HCT116 (cell line): ENCODE measurements around the gene ARHGAP42. TPM values are rescaled to one million over a fixed set of nuclear protein-coding genes. Genes with fewer than 3 reads are reported as not detected.

ENCODE experiments used
- ATAC-seq: fragments of 200-7000 bp; cut with Tn5 transposase; 2 replicates; pipeline ENCODE4 v1.9.1; 2020; ENCODE audit warnings: mild to moderate bottlenecking, moderate library complexity
- BruUV-seq: library from RNA; stranded (reverse); fragments of 400-500 nt; replicated peaks from 2 replicates; lab custom pipeline; 2021; lab: Mats Ljungman, UMichigan
- CTCF ChIA-PET: fragments of 300-600 bp; sonication (Branson Sonifier 250); formaldehyde crosslinking; loops from one replicate; lab custom pipeline; 2021; ENCODE audit warnings: antibody characterized with exemption; lab: Charles Lee
- POLR2A ChIA-PET: fragments of 300-600, 350-600 bp; sonication (Branson Sonifier 250); formaldehyde crosslinking; loops from one replicate; lab custom pipeline; 2021; ENCODE audit warnings: antibody characterized with exemption; lab: Charles Lee
- RAD21 ChIA-PET, 2 experiments: fragments of 300-600 bp; sonication (Branson Sonifier 250); formaldehyde crosslinking; loops; one replicate each; lab custom pipeline; 2023; ENCODE audit warnings: low total read pairs in 2 of 2; ENCODE audit not compliant: uncharacterized antibody in 2 of 2, unreplicated experiment in 2 of 2, low non-redundant PET in 1 of 2; lab: Charles Lee
- DNase-seq: peaks from one replicate; pipeline ENCODE4 v3.0.0-alpha.2; 2010; ENCODE audit warnings: low read depth, low spot score
- H2AFZ ChIP-seq: fragments of 200-600 bp; shearing (Covaris generic), sonication (generic); 2 replicates; pipeline ENCODE4 v1.6.1; 2017; ENCODE audit warnings: low read depth, mixed run types, mixed read lengths, antibody characterized with exemption, low read length; ENCODE audit not compliant: poor library complexity, severe bottlenecking
- H3K27ac ChIP-seq: 2 replicates; pipeline ENCODE4 v1.5.1; 2012; ENCODE audit warnings: low read depth, low read length
- H3K27me3 ChIP-seq: fragments of 200-600 bp; sonication (generic); 2 replicates; pipeline ENCODE4 v1.6.1; 2016; ENCODE audit warnings: mixed run types, low read length, mixed read lengths; ENCODE audit not compliant: insufficient read depth
- H3K36me3 ChIP-seq, 2 experiments: fragments of 200-500 bp in 1 of 2; fragments of 200-600 bp in 1 of 2; sonication (Bioruptor generic) in 1 of 2; sonication (generic) in 1 of 2; 2 replicates each; pipeline versions ENCODE4 v1.5.1 to v1.6.1; 2014 to 2016; ENCODE audit warnings: low read length in 2 of 2, inconsistent platforms in 1 of 2, mixed read lengths in 1 of 2, mixed run types in 1 of 2; ENCODE audit not compliant: insufficient read depth in 2 of 2, control insufficient read depth in 1 of 2
- H3K4me1 ChIP-seq, 2 experiments: fragments of 200-600 bp in 1 of 2; sonication (generic) in 1 of 2; 2 replicates each; pipeline versions ENCODE4 v1.5.1 to v1.6.1; 2012 to 2017; ENCODE audit warnings: low read length in 2 of 2, inconsistent platforms in 1 of 2, mild to moderate bottlenecking in 1 of 2, mixed read lengths in 1 of 2, mixed run types in 1 of 2, moderate library complexity in 1 of 2; ENCODE audit not compliant: insufficient read depth in 2 of 2, control insufficient read depth in 1 of 2
- H3K4me2 ChIP-seq: fragments of 200-600 bp; sonication (generic); 2 replicates; pipeline ENCODE4 v1.6.1; 2017; ENCODE audit warnings: mixed run types, low read length, mixed read lengths
- H3K4me3 ChIP-seq, 2 experiments: fragments of 200-600 bp in 1 of 2; sonication (generic) in 1 of 2; replicated peaks in 1 of 2; 2 replicates each; pipeline ENCODE4 v1.5.1; 2011 to 2016; ENCODE audit warnings: low read length in 2 of 2, control low read depth in 1 of 2, low read depth in 1 of 2, mild to moderate bottlenecking in 1 of 2, mixed read lengths in 1 of 2, mixed run types in 1 of 2
- H3K79me2 ChIP-seq: fragments of 200-600 bp; sonication (generic); 2 replicates; pipeline ENCODE4 v1.6.1; 2017; ENCODE audit warnings: mild to moderate bottlenecking, mixed run types, low read length, moderate library complexity, mixed read lengths; ENCODE audit not compliant: insufficient read depth
- H3K9ac ChIP-seq: fragments of 200-600 bp; sonication (generic); 2 replicates; pipeline ENCODE4 v1.6.1; 2016; ENCODE audit warnings: low read length, mixed read lengths
- H3K9me2 ChIP-seq: fragments of 200-600 bp; sonication (generic), shearing (Covaris generic); 2 replicates; pipeline ENCODE4 v1.6.1; 2017; ENCODE audit warnings: mixed run types, mild to moderate bottlenecking, moderate library complexity; ENCODE audit not compliant: insufficient read depth
- H3K9me3 ChIP-seq, 2 experiments: fragments of 200-500 bp in 1 of 2; fragments of 200-600 bp in 1 of 2; sonication (Bioruptor generic) in 1 of 2; sonication (generic) in 1 of 2; 2 replicates each; pipeline ENCODE4 v1.6.1; 2014 to 2017; ENCODE audit warnings: low read length in 2 of 2, mixed read lengths in 2 of 2, inconsistent platforms in 1 of 2, low read depth in 1 of 2, mild to moderate bottlenecking in 1 of 2, mixed run types in 1 of 2, moderate library complexity in 1 of 2; ENCODE audit not compliant: control insufficient read depth in 1 of 2, insufficient read depth in 1 of 2
- H4K20me1 ChIP-seq: fragments of 200-600 bp; sonication (generic), shearing (Covaris generic); 2 replicates; pipeline ENCODE4 v1.6.1; 2017; ENCODE audit warnings: mixed run types, mild to moderate bottlenecking, moderate library complexity; ENCODE audit not compliant: insufficient read depth
- CBX3 ChIP-seq: IDR thresholded peaks from 2 replicates; pipeline ENCODE4 v1.6.1; 2012; ENCODE audit warnings: low read depth
- CEBPB ChIP-seq: IDR thresholded peaks from 2 replicates; pipeline ENCODE4 v1.6.1; 2012; ENCODE audit warnings: low read depth
- EGR1 ChIP-seq: IDR thresholded peaks from 2 replicates; pipeline ENCODE4 v1.6.1; 2012; ENCODE audit warnings: low read depth
- EZH2 ChIP-seq: fragments of 200-600 bp; sonication (generic); IDR thresholded peaks from 2 replicates; pipeline ENCODE4 v1.6.1; 2017; ENCODE audit warnings: antibody characterized with exemption, mixed run types
- EZH2phosphoT487 ChIP-seq: fragments of 200-600 bp; IDR thresholded peaks from 2 replicates; pipeline ENCODE4 v1.6.1; 2018; ENCODE audit warnings: antibody characterized with exemption, borderline replicate concordance
- FOSL1 ChIP-seq: IDR thresholded peaks from 2 replicates; pipeline ENCODE4 v1.6.1; 2012; ENCODE audit warnings: low read depth
- JUND ChIP-seq: IDR thresholded peaks from 2 replicates; pipeline ENCODE4 v1.6.1; 2012
- POLR2A ChIP-seq: IDR thresholded peaks from 2 replicates; pipeline ENCODE4 v1.7.0; 2011; ENCODE audit warnings: borderline replicate concordance; ENCODE audit not compliant: insufficient read depth, insufficient read length; ENCODE audit errors: extremely low read depth
- POLR2AphosphoS5 ChIP-seq: IDR thresholded peaks from 2 replicates; pipeline ENCODE4 v1.6.1; 2011; ENCODE audit warnings: mild to moderate bottlenecking, low read depth, low read length, moderate library complexity
- RAD21 ChIP-seq: IDR thresholded peaks from 2 replicates; pipeline ENCODE4 v1.6.1; 2012; ENCODE audit warnings: low read depth, mild to moderate bottlenecking
- SIN3A ChIP-seq: IDR thresholded peaks from 2 replicates; pipeline ENCODE4 v1.6.1; 2012; ENCODE audit warnings: low read depth
- SRF ChIP-seq: IDR thresholded peaks from 2 replicates; pipeline ENCODE4 v1.6.1; 2012; ENCODE audit warnings: low read depth
- TCF7L2 ChIP-seq: IDR thresholded peaks from 2 replicates; pipeline ENCODE4 v1.7.0; 2011; ENCODE audit warnings: borderline replicate concordance, inconsistent platforms; ENCODE audit not compliant: insufficient read depth, insufficient read length; ENCODE audit errors: extremely low read depth
- YY1 ChIP-seq: IDR thresholded peaks from 2 replicates; pipeline ENCODE4 v1.6.1; 2011; ENCODE audit warnings: low read length, low read depth, moderate library complexity, mild to moderate bottlenecking; ENCODE audit not compliant: insufficient replicate concordance; ENCODE audit errors: extremely low read depth
- ZBTB33 ChIP-seq: IDR thresholded peaks from 2 replicates; pipeline ENCODE4 v1.6.1; 2011; ENCODE audit warnings: mild to moderate bottlenecking, low read length, moderate library complexity; ENCODE audit not compliant: insufficient replicate concordance; ENCODE audit errors: extremely low read depth
- ZFX ChIP-seq: fragments of 450-650 bp; IDR thresholded peaks from 2 replicates; pipeline ENCODE4 v1.6.1; 2017
- intact Hi-C: fragments of 100-400 bp; cut with micrococcal nuclease; formaldehyde crosslinking; loops from 2 replicates; pipeline ENCODE4 v1.10.0; 2022
- total RNA-seq: library from RNA; stranded (reverse); gene quantifications from one replicate; pipeline ENCODE4 v1.2.1, GENCODE V29; 2021; ENCODE audit not compliant: unreplicated experiment
- TF ChIP-seq, protein P1 (sequence below): IDR thresholded peaks from 2 replicates; pipeline ENCODE4 v1.6.1; 2012
- TF ChIP-seq, protein P2 (sequence below): IDR thresholded peaks from 2 replicates; pipeline ENCODE4 v1.6.1; 2012; ENCODE audit warnings: low read depth
- TF ChIP-seq, protein P3 (sequence below): IDR thresholded peaks from 2 replicates; pipeline ENCODE4 v1.6.1; 2012

The ARHGAP42 gene
- total RNA-seq, 1 experiment from 2014 or later: 12.3 TPM

- CTCF ChIA-PET: interaction anchor here (0.8 to 1.4 kb wide), 3 partner anchors 11 to 134 kb away, joined by 3 read pairs; no protein-coding TSS in a partner anchor
- DNase-seq: peak; percentile 12
- Histone ChIP-seq H3K36me3 (no peaks in the 10 kb centered on the region), H3K79me2 (peaks cover 17% of the 10 kb centered on the region), H3K9me3 (no peaks in the 10 kb centered on the region), H3K27ac (peak overlapping the region; percentile 2; the same call in 1 of the 2 replicates), H2AFZ (peak overlapping the region; percentile 39), H3K4me1 (peaks cover 12 to 66% of the 10 kb centered on the region in 2 experiments; a peak in 3 of 4 replicates), H3K4me2 (peak overlapping the region; percentile 61), H3K27me3 (no peaks in the 10 kb centered on the region), H3K4me3 (peak overlapping the region in 1 of 2 experiments; percentile 7; a peak in 2 of 4 replicates), H3K9me2 (no peaks in the 10 kb centered on the region), H4K20me1 (no peaks in the 10 kb centered on the region), H3K9ac (peak overlapping the region; percentile 43)
- intact Hi-C loops: loop anchor here (5.0 kb wide), 1 partner anchor 58 kb away; no protein-coding TSS in a partner anchor
- RAD21 ChIA-PET: no interaction called here
- BruUV-seq: no TSS peak
- no peak for ATAC-seq
- POLR2A ChIA-PET: no interaction called here
- TF ChIP-seq, protein P1, sequence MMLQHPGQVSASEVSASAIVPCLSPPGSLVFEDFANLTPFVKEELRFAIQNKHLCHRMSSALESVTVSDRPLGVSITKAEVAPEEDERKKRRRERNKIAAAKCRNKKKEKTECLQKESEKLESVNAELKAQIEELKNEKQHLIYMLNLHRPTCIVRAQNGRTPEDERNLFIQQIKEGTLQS: no peak
- 0 out of 2 replicates have a peak, but pooled peaks have one; percentile 26 for TF ChIP-seq CEBPB
- no peak for TF ChIP-seq EZH2phosphoT487
- no peak for TF ChIP-seq POLR2A
- no peak for TF ChIP-seq ZBTB33
- no peak for TF ChIP-seq SIN3A
- TF ChIP-seq CBX3: no peak
- TF ChIP-seq FOSL1: peak; percentile 88
- peak; percentile 71 for TF ChIP-seq JUND
- TF ChIP-seq SRF: 0 out of 2 replicates have a peak, but pooled peaks have one; percentile 18
- no peak for TF ChIP-seq EZH2
- no peak for TF ChIP-seq RAD21
- TF ChIP-seq EGR1: peak; percentile 5; the same call in 1 of the 2 replicates
- no peak for TF ChIP-seq TCF7L2
- TF ChIP-seq, protein P2, sequence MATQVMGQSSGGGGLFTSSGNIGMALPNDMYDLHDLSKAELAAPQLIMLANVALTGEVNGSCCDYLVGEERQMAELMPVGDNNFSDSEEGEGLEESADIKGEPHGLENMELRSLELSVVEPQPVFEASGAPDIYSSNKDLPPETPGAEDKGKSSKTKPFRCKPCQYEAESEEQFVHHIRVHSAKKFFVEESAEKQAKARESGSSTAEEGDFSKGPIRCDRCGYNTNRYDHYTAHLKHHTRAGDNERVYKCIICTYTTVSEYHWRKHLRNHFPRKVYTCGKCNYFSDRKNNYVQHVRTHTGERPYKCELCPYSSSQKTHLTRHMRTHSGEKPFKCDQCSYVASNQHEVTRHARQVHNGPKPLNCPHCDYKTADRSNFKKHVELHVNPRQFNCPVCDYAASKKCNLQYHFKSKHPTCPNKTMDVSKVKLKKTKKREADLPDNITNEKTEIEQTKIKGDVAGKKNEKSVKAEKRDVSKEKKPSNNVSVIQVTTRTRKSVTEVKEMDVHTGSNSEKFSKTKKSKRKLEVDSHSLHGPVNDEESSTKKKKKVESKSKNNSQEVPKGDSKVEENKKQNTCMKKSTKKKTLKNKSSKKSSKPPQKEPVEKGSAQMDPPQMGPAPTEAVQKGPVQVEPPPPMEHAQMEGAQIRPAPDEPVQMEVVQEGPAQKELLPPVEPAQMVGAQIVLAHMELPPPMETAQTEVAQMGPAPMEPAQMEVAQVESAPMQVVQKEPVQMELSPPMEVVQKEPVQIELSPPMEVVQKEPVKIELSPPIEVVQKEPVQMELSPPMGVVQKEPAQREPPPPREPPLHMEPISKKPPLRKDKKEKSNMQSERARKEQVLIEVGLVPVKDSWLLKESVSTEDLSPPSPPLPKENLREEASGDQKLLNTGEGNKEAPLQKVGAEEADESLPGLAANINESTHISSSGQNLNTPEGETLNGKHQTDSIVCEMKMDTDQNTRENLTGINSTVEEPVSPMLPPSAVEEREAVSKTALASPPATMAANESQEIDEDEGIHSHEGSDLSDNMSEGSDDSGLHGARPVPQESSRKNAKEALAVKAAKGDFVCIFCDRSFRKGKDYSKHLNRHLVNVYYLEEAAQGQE: no peak
- TF ChIP-seq, protein P3, sequence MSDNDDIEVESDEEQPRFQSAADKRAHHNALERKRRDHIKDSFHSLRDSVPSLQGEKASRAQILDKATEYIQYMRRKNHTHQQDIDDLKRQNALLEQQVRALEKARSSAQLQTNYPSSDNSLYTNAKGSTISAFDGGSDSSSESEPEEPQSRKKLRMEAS: peak; percentile 23; the same call in 1 of the 2 replicates
- no peak for TF ChIP-seq POLR2AphosphoS5
- TF ChIP-seq ZFX: no peak
- no peak for TF ChIP-seq YY1
Measured at GRCh38 chr11:100684101-100685065, 2.7 kb upstream of the ARHGAP42 start.
